GM19025 (cell line): ENCODE measurements around the gene KPNA4.
"Not testable (repeated sequence)": the region's sequence is repeated elsewhere in the genome, so short reads cannot be mapped to it uniquely, and the experiment has no call there.

Source experiments
- ATAC-seq: cut with Tn5 transposase; IDR thresholded peaks from one replicate; pipeline ENCODE4 v1.9.1; 2021; ENCODE audit warnings: mild to moderate bottlenecking, low read depth, moderate library complexity; ENCODE audit not compliant: unreplicated experiment

The KPNA4 gene

DNA sequence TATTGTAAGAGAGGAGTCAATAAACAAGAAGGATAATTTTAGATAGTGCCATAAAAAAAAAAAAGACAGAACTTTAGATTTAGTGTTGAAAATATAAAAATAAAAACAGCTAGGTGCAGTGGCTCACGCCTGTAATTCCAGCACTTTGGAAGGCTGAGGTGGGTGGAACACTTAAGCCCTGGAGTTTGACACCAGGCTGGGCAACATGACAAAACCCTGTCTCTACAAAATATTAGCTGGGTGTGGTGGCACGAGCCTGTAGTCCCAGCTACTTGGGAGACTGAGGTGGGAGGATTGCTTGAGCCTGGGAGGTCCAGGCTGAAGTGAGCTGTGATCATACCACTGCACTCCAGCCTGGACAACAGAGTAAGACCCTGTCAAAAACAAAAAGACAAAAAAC is 49.0 kb downstream of the KPNA4 start:
- not testable (repeated sequence) for ATAC-seq

DNA sequence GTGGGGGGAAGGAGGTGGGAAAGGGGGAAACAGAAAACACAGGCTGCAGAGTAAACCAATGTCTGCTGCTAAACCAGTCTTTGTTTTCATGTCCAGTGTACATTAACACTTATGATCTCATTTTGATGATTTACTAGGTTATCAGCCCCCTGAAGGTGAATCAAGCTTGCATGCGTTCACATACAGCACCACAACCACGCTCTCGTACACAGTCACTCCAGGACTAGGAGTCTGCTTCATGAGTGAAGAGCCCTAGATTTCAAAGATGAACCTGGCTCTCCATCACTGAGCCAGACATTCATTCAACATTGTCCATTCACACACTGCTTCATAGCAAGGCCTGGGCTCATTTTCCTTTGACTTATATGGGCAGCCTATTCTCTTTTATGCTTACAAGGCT is 64.0 kb downstream of the KPNA4 start:
- no peak for ATAC-seq

DNA sequence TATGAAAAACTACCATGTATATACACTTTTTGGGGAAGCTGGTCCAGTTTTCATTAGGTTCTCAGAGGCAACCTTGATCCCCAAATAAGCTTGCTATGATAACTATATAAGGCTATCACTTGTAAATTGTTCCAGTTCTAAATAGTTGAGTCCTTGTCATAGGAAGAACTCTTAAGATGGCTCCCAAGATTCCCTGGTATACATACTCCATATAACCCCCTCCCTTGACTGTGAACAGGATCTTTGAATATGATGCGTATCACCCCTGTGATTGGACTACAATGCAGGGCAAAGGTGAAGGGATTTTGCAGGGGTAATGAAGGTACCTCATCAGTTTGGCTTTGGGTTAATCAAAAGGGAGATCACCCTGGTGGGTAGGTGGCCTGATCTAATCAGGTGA is 67.2 kb downstream of the KPNA4 start:
- ATAC-seq = no peak

DNA sequence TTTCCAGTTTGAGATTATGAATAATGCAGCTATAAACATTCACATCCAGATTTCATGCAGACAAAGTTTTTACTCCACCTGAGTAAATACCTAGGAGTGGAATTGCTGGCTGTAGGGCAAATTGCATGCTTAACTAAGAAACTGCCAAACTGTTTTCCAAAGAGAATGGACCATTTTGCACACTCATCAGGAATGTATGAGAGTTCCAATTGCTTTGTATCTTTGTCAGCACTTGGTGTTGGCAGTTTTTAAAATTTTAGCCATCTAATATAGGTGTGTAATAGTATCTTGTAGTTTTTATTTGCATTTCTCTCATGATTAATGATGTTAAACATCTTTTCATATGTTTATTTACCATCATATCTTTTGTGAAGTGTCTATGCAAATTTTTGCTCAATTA is 75.2 kb downstream of the KPNA4 start:
- no peak for ATAC-seq

DNA sequence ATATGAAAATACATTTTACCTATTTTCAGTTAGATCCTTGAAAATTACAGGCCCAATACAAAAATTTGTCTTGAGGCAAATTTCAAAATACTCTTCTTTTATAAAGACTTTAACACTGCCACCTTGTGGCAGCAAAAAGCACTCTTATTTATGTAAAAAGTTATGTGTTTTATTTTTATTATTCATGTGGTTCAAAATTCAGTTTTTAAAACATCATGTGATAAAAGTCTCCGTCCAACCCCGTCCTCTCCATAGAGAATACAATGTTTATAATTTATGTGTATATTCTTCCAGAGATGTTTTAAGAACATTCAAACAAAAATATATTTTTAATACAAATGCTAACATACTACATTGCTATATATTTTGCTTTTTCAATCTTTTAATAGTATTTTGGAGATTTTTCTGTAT is 78.9 kb downstream of the KPNA4 start:
- ATAC-seq = no peak

DNA sequence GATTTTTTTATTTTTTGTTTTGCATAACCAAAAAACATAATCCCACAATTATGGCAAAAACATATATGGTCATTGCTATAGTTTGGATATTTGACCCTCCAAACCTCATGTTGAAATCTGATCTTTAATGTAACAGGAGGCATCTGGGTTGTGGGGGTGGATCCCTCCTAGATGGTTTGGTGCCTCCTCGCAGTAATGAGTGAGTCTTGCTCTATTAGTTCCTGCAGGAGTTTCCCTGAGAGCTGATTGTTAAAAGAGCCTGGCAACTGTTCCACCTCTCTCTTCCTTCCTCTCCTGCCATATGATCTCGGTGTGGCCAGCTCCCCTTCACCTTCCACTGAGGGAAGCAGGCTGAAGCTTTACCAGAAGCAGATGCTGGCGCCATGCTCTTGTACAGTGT is 82.6 kb downstream of the KPNA4 start:
- no peak for ATAC-seq

DNA sequence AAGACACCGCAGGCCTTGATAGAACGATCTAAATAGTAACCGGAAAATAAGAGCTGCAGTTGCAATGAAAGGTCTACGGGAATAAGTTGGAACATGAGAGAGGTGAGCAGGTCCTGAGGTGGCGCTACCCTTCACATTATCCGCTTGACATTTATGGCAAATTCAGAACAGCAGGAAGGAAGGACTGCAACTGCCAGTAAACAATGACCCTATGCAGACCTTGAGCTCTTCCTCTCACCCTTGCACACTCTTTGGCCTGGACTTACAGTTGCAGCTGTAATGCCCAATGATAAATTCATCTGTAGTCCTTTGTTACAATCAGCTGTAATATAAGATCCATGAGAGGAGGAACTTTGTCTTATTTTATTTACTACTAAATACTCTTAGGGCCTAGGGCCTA is 83.5 kb downstream of the KPNA4 start:
- no peak for ATAC-seq

DNA sequence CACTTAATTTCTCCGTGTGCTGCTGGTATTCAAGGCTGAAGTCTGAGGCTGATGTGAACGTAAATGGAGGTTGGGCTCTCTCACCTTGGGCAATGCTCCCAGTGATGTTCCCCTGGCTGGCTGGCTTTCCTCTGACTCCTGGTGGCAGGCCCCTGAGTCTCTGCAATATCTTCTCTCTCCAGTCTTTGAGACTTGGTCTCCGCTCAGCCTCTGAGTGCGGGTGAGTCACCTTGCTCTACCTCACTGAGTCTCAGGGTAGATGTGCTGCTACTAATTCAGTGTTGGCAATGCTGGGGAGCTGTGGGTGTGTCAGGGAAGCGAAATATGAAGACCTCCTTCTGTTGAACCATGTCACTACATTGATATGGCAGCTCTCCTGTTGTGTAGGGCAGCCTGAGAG is 84.4 kb downstream of the KPNA4 start:
- ATAC-seq = no peak

DNA sequence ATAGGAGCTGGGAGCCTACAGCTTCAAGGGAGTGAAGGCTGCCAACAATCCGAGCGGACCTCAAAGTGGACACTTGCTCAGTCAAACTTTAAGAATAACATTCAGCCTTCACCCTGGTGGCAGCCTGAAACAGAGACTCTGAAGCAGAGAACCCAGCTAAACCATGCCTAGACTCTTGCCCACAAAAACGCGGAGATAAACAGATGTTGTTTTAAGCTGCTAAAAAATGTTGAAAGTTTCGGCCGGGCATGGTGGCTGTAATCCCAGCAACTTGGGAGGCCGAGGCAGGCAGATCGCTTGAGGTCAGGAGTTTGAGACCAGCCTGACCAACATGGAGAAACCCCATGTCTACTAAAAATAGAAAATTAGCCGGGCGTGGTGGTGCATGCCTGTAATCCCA is 86.0 kb downstream of the KPNA4 start:
- no peak for ATAC-seq

DNA sequence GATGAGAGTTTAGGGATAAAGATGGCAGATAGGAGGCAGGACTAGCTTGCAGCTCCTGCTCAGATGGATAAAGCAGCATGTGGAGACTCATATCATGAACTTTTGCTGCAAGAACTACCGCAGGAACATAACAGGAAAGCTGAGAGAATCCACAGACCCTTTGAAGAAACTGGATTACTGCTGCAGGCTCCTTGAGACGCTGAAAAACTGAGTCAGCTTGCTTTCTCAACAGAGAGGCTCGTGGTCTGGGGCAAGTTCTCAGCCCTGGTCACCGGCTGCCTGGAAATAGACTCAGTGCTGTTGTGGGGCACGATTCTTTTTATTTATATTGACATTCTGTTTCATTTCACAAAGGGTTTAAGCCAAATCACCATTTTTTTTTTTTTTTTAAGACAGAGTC is 87.0 kb downstream of the KPNA4 start:
- no peak for ATAC-seq

DNA sequence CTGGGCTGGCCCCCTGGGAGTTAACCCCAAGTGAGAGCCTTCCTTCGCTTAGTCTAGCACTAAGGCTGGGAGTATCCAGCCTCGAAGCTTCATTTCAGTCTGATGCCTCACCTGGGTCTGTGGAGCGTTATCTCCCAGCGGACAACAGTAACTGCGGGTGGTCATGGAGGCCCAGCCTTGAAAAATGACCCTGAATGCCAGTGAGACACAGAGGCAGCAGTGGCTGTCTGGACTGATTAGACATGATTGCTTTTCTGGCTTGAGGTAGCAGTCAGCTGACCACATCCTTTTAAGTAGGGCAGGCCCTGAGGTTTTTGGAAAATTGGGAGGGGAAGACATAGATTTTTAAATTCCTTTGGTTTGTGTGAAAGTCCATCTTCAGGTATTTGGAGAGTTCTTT is 87.6 kb downstream of the KPNA4 start:
- no peak for ATAC-seq

DNA sequence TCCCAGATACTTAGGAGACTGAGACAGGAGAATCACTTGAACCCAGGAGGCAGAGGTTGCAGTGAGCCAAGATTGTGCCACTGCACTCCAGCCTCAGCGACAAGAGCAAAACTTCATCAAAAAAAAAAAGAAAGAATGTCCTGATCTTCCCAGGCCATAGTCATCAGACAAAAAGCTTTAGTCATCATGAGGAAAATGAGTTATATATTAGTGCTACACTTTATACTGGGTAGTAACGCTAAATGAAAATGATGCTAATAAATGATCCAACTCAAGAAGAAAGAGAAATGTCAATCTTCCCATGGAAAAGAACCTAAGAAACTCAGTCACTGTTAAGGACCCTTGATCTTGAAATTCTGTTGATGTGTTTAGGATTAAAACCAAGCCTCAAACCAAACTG is 89.5 kb downstream of the KPNA4 start:
- no peak for ATAC-seq

DNA sequence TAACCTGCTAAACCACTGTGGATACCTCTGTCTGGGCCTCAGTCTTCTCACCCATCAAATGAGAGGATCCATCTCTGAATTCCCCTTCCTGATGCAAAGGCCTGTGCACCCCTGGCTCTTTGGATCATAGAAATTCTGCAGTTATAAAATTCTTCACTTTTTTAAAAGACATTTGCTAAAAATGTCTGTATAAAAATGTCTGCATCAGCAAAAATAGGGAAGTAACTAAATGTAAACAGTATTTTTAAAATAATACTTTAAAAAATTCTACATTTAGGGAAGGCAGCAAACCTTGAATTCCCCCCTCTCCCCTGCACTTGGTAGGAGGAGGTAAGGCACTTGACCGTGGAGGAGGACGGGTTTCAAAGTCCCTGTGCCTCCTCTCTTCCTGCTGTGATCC is 90.2 kb downstream of the KPNA4 start:
- ATAC-seq = no peak

DNA sequence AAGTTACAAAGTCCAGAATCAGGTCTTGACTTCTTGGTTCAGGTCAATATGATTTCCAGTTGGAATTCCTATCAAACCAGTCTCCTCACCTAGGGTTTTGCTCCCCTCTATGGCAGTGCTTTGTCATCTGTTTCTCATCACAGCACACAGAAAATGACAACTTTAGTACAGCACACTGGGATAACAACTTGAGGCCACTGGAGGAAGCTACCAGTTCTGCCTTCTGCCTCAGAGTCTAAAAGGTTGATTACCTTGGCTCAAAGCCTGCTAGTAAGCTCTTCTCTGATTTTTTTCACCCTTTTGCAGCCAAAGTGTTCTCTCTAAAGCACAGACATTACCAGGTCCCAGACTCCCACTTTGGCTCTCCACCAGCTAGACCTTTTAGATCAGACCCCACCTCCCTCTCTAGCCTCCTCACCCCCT is 90.9 kb downstream of the KPNA4 start:
- ATAC-seq = no peak

DNA sequence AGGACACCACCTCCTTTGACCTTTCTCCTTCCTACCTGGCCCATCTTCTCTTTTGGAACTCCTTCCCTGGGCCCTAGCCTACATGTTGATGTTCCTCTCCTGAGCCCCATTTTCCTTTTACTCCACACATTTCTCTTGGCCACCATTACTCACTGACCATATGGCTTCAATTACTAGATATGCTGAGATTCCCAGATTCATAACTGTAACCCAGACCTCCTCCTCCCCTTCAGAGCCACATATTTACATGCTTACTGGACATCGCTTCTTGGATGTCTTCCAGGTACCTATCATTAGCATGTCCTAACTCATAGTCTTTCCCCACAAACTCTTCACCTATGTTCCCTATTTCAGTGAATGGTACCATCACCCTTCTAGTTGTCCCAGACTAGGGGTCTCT is 91.4 kb downstream of the KPNA4 start:
- no peak for ATAC-seq

DNA sequence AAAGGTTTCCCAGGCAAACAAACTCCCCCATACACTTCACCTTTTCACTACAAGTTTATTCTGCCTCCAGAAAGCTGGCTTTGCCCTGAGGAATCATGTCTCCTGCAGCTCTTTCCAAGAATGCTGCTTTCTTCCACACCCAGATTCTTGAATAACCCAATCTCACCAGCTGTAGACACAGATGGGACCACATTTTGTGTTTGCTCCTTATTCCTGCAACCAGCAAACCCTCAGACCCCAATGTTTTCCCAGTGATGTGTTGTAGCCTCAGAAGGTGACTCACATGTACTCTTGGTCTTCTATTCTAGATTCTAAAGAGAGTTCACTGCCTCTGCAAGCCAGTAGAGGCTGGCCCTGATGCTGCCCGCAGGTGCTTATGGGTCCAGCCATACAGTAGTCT is 92.2 kb downstream of the KPNA4 start:
- no peak for ATAC-seq

DNA sequence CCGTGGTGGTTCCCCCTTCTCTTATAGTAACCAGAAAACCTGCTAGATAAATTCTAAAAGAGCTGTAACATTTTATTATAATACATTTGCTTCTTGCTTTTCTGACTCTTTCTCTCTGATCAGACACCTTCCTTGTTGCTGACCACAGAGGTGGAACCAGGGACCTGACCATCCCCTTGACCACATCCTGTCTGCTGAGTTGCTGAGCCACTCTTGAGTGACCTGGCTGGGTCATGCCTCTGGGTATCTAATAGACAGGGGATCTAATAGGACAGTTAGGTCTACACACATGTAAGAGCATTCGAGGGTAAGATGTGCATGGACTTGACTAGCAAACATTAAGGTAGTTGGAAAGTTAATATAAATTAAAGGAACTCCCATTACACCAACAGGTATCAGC is 93.0 kb downstream of the KPNA4 start:
- ATAC-seq = no peak

DNA sequence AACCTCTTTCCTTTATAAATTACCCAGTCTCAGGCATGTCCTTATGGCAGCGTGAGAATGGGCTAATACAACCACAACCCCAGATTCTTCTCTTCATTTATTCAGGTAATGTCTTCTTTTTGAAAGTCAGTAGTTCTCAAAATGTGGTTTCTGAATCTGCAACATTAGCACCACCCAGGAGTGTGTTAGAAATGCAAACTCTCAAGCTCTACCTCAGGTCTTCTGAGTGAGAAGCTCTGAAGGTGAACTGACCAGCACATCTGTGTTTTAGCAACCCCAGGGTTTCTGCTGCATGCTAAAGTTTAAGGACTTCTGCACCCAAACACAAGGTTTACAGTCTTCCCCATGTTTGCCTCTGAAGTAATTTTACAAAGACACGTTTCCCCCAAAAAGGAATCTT is 93.5 kb downstream of the KPNA4 start:
- ATAC-seq = no peak

DNA sequence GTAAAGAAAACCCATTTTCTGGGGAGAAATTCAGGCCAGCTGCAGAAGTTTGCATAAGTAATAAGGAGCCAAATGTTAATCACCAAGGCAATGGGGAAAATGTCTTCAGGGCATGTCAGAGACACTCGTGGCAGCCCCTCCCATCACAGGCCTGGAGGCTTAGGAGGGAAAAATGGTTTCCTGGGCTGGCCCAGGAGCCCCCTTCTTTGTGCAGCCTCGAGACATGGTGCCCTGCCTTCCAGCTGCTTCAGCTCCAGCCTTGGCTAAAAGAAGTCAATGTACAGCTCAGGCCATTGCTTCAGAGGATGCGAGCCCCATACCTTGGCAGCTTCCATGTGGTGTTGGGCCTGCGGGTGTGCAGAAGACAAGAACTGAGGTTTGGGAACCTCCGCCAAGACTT is 95.2 kb downstream of the KPNA4 start:
- ATAC-seq = no peak

DNA sequence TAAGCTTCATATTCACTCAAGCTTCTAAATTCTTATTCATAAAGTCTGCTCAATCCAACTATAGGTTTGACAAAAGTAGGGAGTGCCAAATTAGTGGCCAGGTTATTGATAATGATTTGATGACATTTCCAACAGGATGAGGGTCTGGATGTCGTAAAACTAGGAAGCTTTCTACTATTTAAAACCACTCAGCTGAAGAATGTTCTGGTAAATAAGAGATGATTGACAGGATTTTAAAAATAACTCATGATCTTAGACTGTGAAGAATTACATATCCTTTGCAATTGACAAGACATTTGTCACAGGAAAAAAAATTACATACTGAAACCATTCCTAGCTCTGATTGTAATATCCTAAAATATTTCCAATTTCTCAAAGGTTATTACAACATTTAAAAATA is 100.4 kb downstream of the KPNA4 start:
- no peak for ATAC-seq

DNA sequence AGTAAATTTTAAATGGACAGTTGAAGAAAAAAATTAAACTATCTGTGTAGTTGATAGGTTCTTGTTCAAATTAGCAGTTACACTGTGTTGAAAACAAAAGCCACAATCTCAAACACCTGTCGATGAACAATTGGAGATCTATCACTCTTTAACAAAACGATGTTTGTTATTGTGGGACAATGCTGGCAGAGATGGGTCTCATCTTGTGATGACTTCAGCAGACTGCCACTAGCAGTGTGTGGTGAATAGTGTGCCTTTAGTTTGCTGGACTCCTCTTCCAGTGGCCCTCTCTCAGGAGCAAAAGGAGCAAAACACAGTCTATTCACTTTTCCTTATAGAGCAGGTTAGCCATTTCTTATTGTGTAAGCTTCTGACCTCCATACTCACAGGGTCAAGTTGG is 101.0 kb downstream of the KPNA4 start:
- ATAC-seq = no peak

DNA sequence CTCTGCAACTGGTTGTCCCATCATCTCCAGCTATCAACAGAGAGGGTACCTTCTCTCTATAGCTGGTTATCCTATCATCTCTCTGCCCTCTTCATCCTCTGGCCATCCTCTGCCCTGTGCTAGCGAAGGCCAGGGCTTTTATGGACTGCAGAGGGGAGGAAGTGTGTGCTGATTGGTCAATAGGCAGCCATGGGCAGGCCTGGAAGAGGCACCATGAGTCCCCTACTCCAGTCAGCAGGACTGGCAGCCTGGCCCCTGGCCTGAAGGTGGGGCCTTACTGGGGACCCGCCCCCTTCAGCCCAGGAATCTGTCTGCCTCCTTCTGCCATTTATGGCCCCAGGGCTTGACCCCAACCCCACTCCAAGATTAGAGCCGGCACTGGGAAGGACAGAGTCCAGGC is 105.3 kb downstream of the KPNA4 start:
- no peak for ATAC-seq

DNA sequence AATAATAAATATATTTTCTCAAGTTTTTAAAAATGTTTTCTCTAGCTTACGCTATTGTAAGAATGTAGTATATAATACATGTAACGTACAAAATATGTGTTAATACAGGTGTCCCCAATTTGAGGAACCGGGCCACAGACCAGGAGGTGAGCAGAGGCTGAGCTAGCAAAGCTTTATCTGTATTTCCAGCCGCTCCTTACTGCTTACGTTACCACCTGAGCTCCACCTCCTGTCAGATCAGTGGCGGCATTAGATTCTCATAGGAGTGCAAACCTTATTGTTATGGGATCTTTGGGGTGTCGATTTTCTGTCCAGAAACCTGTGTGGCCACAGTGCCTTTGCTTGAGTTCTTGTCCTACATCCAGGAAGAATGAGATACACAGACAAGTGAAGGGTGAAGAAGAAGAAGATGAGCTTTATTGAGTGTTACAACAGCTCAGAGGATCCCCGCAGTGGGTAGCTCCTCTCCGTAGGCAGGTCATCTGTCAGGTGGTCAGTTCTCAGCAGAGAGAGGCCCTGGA is 105.9 kb downstream of the KPNA4 start:
- ATAC-seq = no peak
